HG03159 (cell line): ENCODE measurements around the gene UBAP1L.
"Not testable (repeated sequence)": the region's sequence is repeated elsewhere in the genome, so short reads cannot be mapped to it uniquely, and the experiment has no call there.

Experiments
- ATAC-seq: cut with Tn5 transposase; IDR thresholded peaks from one replicate; pipeline ENCODE4 v1.9.1; 2021; ENCODE audit warnings: mild to moderate bottlenecking, moderate library complexity; ENCODE audit not compliant: unreplicated experiment

Gene UBAP1L

DNA sequence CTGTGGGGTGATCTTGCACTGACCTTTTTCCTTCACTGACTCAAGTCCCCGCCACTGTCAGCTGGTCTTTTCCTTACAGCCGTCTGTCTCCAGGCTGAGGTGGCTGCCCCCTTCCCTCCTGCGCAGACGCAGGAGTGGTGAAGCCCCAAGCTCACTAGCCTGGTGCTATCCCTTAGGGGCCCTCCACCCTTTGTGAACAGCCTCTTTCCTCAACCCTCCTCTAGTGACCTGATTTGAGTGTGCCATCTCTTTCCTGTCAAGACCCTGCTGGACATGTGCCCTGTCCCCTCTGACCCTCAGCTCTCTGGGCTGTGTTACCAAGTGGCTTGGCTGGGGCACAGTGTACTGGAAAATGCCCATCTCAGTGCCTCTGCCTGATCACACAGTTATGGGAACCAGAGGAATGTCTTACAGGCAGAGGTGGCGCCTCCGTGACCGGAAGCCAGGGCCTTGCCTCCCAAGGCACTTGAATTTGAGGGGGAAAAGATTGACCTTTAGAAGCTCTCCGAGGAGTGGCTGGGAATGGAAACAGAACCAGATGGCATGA is 29.7 kb downstream of the UBAP1L start:
- ATAC-seq: no peak

- ATAC-seq: no peak
These were observed 30.3 kb downstream of the UBAP1L start for GRCh38 chr15:65084500-65085206.

- no peak for ATAC-seq
These were observed 31.7 kb downstream of the UBAP1L start for GRCh38 chr15:65083262-65083701.

DNA sequence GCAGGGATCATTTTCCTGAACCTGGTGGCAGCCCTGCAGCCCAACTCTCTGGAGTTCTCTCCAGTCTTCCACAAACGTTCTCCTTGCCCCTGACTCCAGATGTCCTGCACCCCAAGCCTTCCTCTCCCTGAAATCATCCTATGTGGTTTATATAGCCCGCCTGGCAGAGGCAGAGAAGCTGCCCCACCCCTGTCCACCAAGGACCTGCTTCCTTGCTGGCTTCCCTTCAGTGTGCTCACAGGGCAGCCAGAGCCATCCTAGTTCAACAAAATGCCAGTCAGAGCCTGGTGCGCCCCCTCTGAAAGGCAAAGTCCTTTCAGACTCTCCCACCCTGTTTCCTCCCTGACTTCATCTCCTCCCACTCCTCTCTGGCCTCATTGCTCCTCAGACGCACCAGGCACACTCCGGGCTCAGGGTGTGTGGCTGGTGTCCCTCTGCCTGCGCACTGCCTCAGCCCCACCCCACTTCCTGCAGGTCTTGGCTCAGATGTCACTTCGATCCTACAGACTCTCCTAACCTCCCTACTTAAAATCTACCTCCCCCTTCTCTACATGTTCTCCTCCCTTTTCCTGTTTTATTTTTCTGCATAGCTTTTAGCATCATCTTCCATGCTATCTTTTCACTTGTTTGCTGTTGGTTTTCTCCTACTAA is 32.6 kb downstream of the UBAP1L start:
- ATAC-seq: no peak

GRCh38 chr15:65081758-65082157 is 33.2 kb downstream of the UBAP1L start:
- no peak for ATAC-seq

- no peak for ATAC-seq
These were observed 33.7 kb downstream of the UBAP1L start for GRCh38 chr15:65081270-65081669.

- no peak for ATAC-seq
These were observed 35.4 kb downstream of the UBAP1L start for GRCh38 chr15:65079580-65079979.

GRCh38 chr15:65077981-65078352 is 37.0 kb downstream of the UBAP1L start:
- no peak for ATAC-seq

GRCh38 chr15:65077291-65077980 is 37.6 kb downstream of the UBAP1L start:
- no peak for ATAC-seq

- ATAC-seq: no peak
These were observed 38.3 kb downstream of the UBAP1L start, which contains the start of gene KBTBD13 for GRCh38 chr15:65076486-65077290. Gene KBTBD13 (plus strand): TSS chr15:65076746. CDS start chr15:65076816, 70 bp downstream.

GRCh38 chr15:65075607-65076395 is 39.2 kb downstream of the UBAP1L start:
- ATAC-seq: not testable (repeated sequence)

DNA sequence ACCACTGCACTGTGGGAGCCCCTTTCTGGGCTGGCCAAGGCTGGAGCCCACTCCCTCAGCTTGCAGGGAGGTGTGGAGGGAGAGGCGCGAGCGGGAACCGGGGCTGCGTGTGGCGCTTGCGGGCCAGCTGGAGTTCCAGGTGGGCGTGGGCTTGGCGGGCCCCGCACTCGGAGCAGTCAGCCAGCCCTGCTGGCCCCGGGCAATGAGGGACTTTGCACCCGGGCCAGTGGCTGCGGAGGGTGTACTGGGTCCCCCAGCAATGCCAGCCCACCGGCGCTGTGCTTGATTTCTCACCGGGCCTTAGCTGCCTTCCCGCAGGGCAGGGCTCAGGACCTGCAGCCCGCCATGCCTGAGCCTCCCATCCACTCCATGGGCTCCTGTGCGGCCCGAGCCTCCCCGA is 40.1 kb downstream of the UBAP1L start:
- ATAC-seq: not testable (repeated sequence)

DNA sequence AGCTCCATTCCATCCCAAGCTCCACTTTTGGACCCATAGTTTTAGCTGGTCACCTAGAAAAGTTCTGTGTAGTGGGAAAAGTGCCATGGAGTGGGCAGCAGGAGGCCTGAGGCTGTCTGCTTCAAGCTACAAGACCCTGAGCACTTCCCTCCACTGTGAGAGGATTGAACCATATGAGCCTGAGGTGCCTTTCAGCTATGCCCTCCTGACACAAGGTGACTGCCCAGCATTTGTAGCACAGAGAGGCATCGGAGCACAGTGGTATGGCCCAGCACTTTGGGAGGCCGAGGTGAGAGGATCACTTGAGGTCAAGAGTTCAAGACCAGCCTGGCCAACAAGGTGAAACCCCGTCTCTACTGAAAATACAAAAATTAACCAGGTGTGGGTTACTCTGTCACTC is 42.4 kb downstream of the UBAP1L start:
- no peak for ATAC-seq

- no peak for ATAC-seq
These were observed 43.0 kb downstream of the UBAP1L start for GRCh38 chr15:65072027-65072426.

DNA sequence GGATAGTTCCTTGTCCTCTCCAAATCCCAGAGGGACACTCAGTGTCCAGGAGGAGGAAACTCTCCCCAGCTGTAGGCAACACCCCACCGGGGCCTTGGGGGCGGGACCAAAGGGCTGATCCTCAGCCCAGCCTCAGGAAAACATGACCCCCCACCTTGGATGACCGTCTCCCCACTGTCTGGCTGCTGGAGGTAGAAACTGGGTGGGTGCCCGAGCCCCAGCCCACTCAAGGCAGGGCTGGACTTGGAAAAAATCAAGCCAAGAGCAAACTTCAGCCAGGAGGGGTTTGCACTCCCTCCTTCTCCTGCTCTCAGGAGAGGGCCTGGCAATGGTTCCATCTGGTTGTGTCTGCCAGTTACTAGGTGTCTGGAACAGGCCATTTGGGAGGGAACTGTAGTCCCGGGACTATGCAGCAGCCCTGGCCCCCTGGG is 43.6 kb downstream of the UBAP1L start:
- no peak for ATAC-seq

DNA sequence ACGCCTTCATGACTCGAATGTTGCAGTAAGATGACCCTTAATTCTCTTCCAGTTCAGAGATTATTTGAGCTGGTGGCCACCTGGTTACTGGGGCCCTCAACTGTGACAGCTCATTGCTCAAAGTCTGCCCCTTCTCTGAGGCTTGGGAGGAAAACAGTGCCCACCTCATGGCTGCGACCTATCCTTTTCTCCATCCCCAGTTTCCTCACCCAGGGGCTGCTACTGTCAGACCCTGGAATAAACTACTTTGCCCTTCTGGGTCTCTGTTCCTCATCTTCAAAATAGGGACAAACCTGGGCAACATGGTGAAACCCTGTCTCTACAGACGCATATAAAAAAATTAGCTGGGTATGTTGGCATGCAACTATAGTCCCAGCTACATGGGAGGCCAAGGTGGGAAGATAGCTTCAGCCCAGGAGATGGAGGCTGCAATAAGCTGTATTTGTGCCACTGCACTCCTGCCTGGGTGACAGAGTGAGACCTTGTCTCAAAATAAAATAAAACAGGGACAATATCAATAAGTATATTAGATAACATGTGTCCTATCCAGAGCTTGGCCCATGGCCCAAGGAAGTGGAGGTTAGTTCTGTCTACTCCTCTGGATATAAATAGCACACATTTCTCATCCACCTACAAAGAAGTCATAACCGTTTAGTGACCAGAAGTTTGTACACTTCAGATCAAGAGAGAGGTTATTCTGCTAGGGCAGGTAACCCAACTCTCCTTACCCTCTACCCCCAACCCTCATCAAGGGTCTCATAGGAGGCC is 45.0 kb downstream of the UBAP1L start:
- ATAC-seq: no peak

GRCh38 chr15:65069179-65069578 is 45.8 kb downstream of the UBAP1L start:
- no peak for ATAC-seq

GRCh38 chr15:65068403-65068788 is 46.6 kb downstream of the UBAP1L start:
- ATAC-seq: no peak
